Neuronal stem cell (in vitro differentiated cells): ENCODE data around the gene SYNGR4.
A peak's percentile ranks its signal among the peaks of the same experiment; 100 is the strongest.

ENCODE experiments used
- DNase-seq: peaks from one replicate; pipeline ENCODE4 v3.0.0-alpha.2; 2013; ENCODE audit warnings: low spot score
- H2AFZ ChIP-seq: one replicate; pipeline ENCODE4 v1.6.1; 2013; ENCODE audit warnings: mild to moderate bottlenecking, low read length, inconsistent platforms
- H2AK5ac ChIP-seq: 2 replicates; pipeline ENCODE4 v1.6.1; 2013; ENCODE audit warnings: low read depth, mild to moderate bottlenecking, inconsistent platforms, low read length, moderate library complexity, mixed read lengths
- H2BK120ac ChIP-seq: 2 replicates; pipeline ENCODE4 v1.6.1; 2013; ENCODE audit warnings: low read depth, mild to moderate bottlenecking, inconsistent platforms, low read length, moderate library complexity, mixed read lengths
- H2BK12ac ChIP-seq: one replicate; pipeline ENCODE4 v1.6.1; 2013; ENCODE audit warnings: low read length, inconsistent platforms
- H2BK15ac ChIP-seq: 2 replicates; pipeline ENCODE4 v1.6.1; 2013; ENCODE audit warnings: mild to moderate bottlenecking, low read length, inconsistent platforms, mixed read lengths
- H2BK5ac ChIP-seq: one replicate; pipeline ENCODE4 v1.6.1; 2013; ENCODE audit warnings: inconsistent platforms, mild to moderate bottlenecking, low read length, moderate library complexity
- H3K14ac ChIP-seq: one replicate; pipeline ENCODE4 v1.6.1; 2013; ENCODE audit warnings: low read length, inconsistent platforms
- H3K18ac ChIP-seq: 2 replicates; pipeline ENCODE4 v1.6.1; 2013; ENCODE audit warnings: low read length, inconsistent platforms
- H3K23ac ChIP-seq: 2 replicates; pipeline ENCODE4 v1.6.1; 2013; ENCODE audit warnings: low read depth, mild to moderate bottlenecking, mixed read lengths, low read length, inconsistent platforms; ENCODE audit not compliant: poor library complexity
- H3K27ac ChIP-seq: replicated peaks from 3 replicates; pipeline ENCODE4 v1.5.1; 2013; ENCODE audit warnings: low read length, inconsistent platforms
- H3K27me3 ChIP-seq, 3 experiments: 2 replicates each; pipeline ENCODE4 v1.6.1; 2013; ENCODE audit warnings: low read length in 3 of 3, mild to moderate bottlenecking in 2 of 3, inconsistent platforms in 1 of 3, low read depth in 1 of 3, mixed read lengths in 1 of 3, moderate library complexity in 1 of 3; ENCODE audit not compliant: control insufficient read depth in 3 of 3, insufficient read depth in 3 of 3
- H3K36me3 ChIP-seq, 2 donors: replicated peaks in 1 of 2; 2 replicates each; pipeline ENCODE4 v1.6.1; 2013; ENCODE audit warnings: low read length in 2 of 2; ENCODE audit not compliant: control insufficient read depth in 2 of 2, insufficient read depth in 2 of 2
- H3K4ac ChIP-seq: 2 replicates; pipeline ENCODE4 v1.6.1; 2013; ENCODE audit warnings: inconsistent platforms, mild to moderate bottlenecking, low read length, moderate library complexity
- H3K4me1 ChIP-seq, 2 donors: 1 replicate in 1 of 2; 2 replicates in 1 of 2; pipeline ENCODE4 v1.6.1; 2013; ENCODE audit warnings: low read length in 2 of 2, low read depth in 1 of 2; ENCODE audit not compliant: control insufficient read depth in 2 of 2, insufficient read depth in 1 of 2
- H3K4me2 ChIP-seq: one replicate; pipeline ENCODE4 v1.6.1; 2013; ENCODE audit warnings: mild to moderate bottlenecking, low read length, inconsistent platforms; ENCODE audit not compliant: insufficient read depth, poor library complexity, severe bottlenecking
- H3K4me3 ChIP-seq, 2 donors: 2 replicates each; pipeline ENCODE4 v1.5.1; 2013; ENCODE audit warnings: low read length in 2 of 2, mild to moderate bottlenecking in 2 of 2, inconsistent platforms in 1 of 2, moderate library complexity in 1 of 2
- H3K79me1 ChIP-seq: one replicate; pipeline ENCODE4 v1.6.1; 2013; ENCODE audit warnings: low read depth, mild to moderate bottlenecking, inconsistent platforms, low read length, moderate library complexity
- H3K9ac ChIP-seq: one replicate; pipeline ENCODE4 v1.6.1; 2013; ENCODE audit warnings: mild to moderate bottlenecking, low read depth, low read length, inconsistent platforms; ENCODE audit not compliant: poor library complexity
- H3K9me3 ChIP-seq, 2 donors: replicated peaks in 1 of 2; 2 replicates each; pipeline versions ENCODE3 to v1.6.1; 2013; ENCODE audit warnings: low read length in 2 of 2, mild to moderate bottlenecking in 2 of 2, inconsistent platforms in 1 of 2, low read depth in 1 of 2, mixed read lengths in 1 of 2, moderate library complexity in 1 of 2; ENCODE audit not compliant: control insufficient read depth in 2 of 2, insufficient read depth in 1 of 2
- H4K8ac ChIP-seq: one replicate; pipeline ENCODE4 v1.6.1; 2013; ENCODE audit warnings: low read depth, mild to moderate bottlenecking, inconsistent platforms, low read length, moderate library complexity
- H4K91ac ChIP-seq: one replicate; pipeline ENCODE4 v1.6.1; 2013; ENCODE audit warnings: low read length, low read depth, mild to moderate bottlenecking, inconsistent platforms; ENCODE audit not compliant: poor library complexity
- WGBS, 2 donors: extraction: QIAGEN DNeasy Blood & Tissue Kit; methylation state at CpG; one replicate each; pipeline ENCODE4 v1.1.7; 2013; ENCODE audit warnings: missing lambda C conversion rate in 2 of 2, mixed read lengths in 1 of 2; ENCODE audit not compliant: insufficient read length in 2 of 2, insufficient replicate concordance in 1 of 2; ENCODE audit errors: extremely low coverage in 2 of 2; 5-methylcytosine and 5-hydroxymethylcytosine counted together

SYNGR4 gene

DNA sequence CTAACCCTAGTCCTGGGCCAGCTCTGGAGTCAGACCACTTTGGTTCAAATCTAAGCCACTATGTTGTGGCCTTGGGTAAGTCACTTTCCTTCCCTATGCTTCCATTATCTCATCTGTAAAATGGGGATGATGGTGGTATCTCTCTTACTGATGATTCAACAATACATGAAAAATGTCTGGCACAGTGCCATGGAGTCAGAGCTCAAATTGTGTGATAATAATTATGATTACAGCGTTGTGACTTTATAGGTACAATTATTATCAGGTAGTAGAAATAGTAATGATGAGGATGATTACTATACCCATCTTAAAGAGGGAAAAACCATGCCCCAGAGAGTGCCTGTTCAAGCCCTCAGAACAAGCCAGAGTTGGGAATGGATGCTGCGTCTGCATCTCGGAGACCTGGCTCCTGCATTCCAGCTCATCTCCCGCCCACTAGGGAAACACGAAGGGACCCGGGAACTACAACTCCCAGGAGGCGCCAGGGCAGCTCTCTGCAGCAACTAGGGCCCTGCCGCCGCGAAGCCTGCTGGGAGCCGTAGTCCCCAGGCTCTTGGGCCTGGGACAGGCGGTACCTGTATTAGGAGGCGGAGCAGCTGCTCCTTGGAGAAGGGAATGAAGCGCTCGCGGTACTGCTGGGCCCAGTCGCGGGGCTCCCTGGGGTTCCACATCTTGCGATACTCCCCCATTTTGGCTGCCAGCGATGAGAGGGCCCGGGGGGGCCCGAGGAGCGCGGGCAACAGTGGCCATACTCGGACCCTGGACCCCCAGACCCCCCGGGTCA lies 1.3 kb upstream of the SYNGR4 start:
- Histone ChIP-seq H2BK5ac (no peak overlapping the region), H3K79me1 (no peaks in the 10 kb centered on the region), H3K14ac (no peak overlapping the region), H3K36me3 (no peaks in the 10 kb centered on the region), H3K4me2 (peak overlapping the region; percentile 94), H2AFZ (peak overlapping the region; percentile 90), H4K8ac (no peak overlapping the region), H3K27ac (peak overlapping the region; percentile 72), H3K4me3 (peak overlapping the region; percentile 66 to 70), H2AK5ac (peak overlapping the region; percentile 87), H3K4ac (no peak overlapping the region), H3K9me3 (peaks cover 0 to 4% of the 10 kb centered on the region in 2 donors), H3K9ac (peak overlapping the region; percentile 79), H4K91ac (no peak overlapping the region), H2BK15ac (peak overlapping the region; percentile 70), H3K4me1 (peaks cover 3 to 9% of the 10 kb centered on the region in 2 donors), H3K23ac (no peak overlapping the region), H2BK12ac (no peak overlapping the region), H3K27me3 (peaks cover 0 to 12% (median 0%) of the 10 kb centered on the region in 3 experiments), H3K18ac (peak overlapping the region; percentile 94), H2BK120ac (peak overlapping the region; percentile 19)
- DNase-seq, result peak; percentile 90
- no CpG with 5 or more reads among the region's 26 CpGs for WGBS, 2 donors

DNA sequence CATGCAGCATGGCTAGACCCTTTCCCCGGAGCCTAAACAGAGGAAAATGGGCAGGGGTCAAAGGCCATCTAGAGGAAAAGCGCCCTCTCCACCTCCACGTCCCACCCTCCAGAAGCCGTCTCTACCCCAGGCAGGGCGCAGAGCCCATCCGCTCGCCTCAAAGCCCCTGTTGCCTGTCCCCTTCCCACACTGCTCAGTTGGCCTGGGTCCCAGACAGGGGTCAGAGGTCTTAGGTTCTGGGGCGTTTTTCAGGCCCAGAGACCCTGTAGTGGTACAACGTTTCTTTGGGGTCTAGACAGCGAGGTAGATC lies 712 bp upstream of the SYNGR4 start:
- peaks cover 3 to 9% of the 10 kb centered on the region in 2 donors for H3K4me1 ChIP-seq
- no peak overlapping the region for H2BK5ac ChIP-seq
- peak overlapping the region; percentile 72 for H3K27ac ChIP-seq
- H3K4ac ChIP-seq, result no peak overlapping the region
- H3K9ac ChIP-seq, result peak overlapping the region; percentile 79
- H3K4me2 ChIP-seq, result peak overlapping the region; percentile 94
- peak overlapping the region; percentile 90 for H2AFZ ChIP-seq
- H3K23ac ChIP-seq, result no peak overlapping the region
- H3K27me3 ChIP-seq, result peaks cover 0 to 7% (median 0%) of the 10 kb centered on the region in 3 experiments
- H2BK12ac ChIP-seq, result no peak overlapping the region
- H3K36me3 ChIP-seq, result no peaks in the 10 kb centered on the region
- peak overlapping the region; percentile 70 for H2BK15ac ChIP-seq
- peaks cover 0 to 4% of the 10 kb centered on the region in 2 donors for H3K9me3 ChIP-seq
- H2BK120ac ChIP-seq, result peak overlapping the region; percentile 19
- H3K18ac ChIP-seq, result peak overlapping the region; percentile 94
- DNase-seq, result no peak
- H3K14ac ChIP-seq, result peak overlapping the region; percentile 49
- H4K91ac ChIP-seq, result no peak overlapping the region
- peak overlapping the region; percentile 87 for H2AK5ac ChIP-seq
- H4K8ac ChIP-seq, result no peak overlapping the region
- H3K79me1 ChIP-seq, result no peaks in the 10 kb centered on the region
- peak overlapping the region; percentile 66 to 70 for H3K4me3 ChIP-seq
- WGBS, 2 donors, result no CpG with 5 or more reads among the region's 10 CpGs

DNA sequence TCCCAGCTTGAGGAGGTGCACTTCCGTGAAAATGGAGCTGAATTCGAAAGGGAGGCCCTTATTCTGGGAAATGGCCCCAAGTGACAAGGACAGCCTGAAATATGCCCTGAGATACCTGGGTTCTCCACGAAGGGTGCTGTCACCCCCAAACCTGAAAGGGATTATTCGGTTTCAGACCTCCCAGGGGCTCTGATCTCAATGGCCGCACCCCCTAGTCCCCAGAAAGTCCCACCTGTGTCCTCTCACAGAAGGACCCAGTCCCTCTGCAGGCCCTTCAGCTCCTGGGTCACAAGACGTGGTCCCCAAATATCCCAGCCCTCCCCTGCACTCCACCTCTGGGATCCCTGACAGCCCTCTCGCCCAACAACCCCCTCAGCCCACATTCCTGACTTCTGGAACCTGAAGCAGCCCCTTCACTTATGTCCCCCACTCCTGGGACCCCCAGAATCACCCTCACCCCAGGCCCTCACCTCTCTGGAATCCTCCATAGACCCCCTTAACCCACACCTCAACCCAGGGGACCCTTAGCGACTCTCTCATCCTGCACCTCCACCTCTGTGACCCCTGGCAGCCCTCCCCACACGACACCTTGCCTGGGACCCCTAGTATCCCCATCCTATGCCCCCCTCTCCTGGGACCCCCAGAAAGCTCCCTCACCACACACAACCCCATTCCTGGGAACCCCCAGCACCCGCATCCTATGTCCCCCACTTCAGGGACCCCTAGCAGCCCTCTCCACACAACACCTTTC lies 606 bp downstream of the SYNGR4 start:
- peaks cover 3 to 10% of the 10 kb centered on the region in 2 donors for H3K4me1 ChIP-seq
- peak overlapping the region; percentile 90 for H2AFZ ChIP-seq
- H3K27me3 ChIP-seq, result peaks cover 0 to 12% (median 0%) of the 10 kb centered on the region in 3 experiments
- peaks cover 0 to 2% of the 10 kb centered on the region in 2 donors for H3K36me3 ChIP-seq
- peak overlapping the region; percentile 68 for H3K4ac ChIP-seq
- H4K8ac ChIP-seq, result peak overlapping the region; percentile 26
- WGBS, 2 donors, result no CpG with 5 or more reads among the region's 10 CpGs
- no peak overlapping the region for H3K23ac ChIP-seq
- no peak overlapping the region for H2BK12ac ChIP-seq
- no peaks in the 10 kb centered on the region for H3K79me1 ChIP-seq
- peak overlapping the region; percentile 29 for H3K4me2 ChIP-seq
- peak overlapping the region; percentile 54 for H2BK15ac ChIP-seq
- no peak for DNase-seq
- no peak overlapping the region for H2BK5ac ChIP-seq
- H3K9me3 ChIP-seq, result peaks cover 0 to 4% of the 10 kb centered on the region in 2 donors
- no peak overlapping the region for H3K27ac ChIP-seq
- no peak overlapping the region for H3K14ac ChIP-seq
- peak overlapping the region in 1 of 2 donors; percentile 20 for H3K4me3 ChIP-seq
- peak overlapping the region; percentile 93 for H2AK5ac ChIP-seq
- no peak overlapping the region for H2BK120ac ChIP-seq
- H3K18ac ChIP-seq, result peak overlapping the region; percentile 87
- H3K9ac ChIP-seq, result no peak overlapping the region
- H4K91ac ChIP-seq, result no peak overlapping the region

DNA sequence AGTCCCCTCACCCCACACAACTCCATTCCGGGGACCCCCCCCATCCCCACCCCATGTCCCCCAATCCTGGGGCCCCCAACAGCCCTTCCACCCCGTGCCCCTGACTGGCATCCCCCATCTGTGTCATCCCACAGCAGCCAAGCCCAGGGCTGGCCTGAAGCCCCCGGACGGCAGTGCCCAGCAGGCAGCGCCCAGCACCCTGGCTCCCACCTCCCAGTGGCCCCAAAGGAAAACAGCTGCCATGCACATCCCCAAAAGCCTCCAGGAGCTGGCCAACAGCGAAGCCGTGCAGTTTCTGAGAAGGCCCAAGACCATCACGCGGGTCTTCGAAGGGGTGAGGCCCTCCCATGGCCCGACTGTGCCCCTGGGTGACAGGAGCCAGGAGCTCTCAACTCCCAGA lies 1.4 kb downstream of the SYNGR4 start:
- peak overlapping the region; percentile 86 for H4K91ac ChIP-seq
- H3K27ac ChIP-seq, result no peak overlapping the region
- H2AK5ac ChIP-seq, result peak overlapping the region; percentile 93
- no peak overlapping the region for H3K4ac ChIP-seq
- peaks cover 0 to 15% (median 0%) of the 10 kb centered on the region in 3 experiments for H3K27me3 ChIP-seq
- peak overlapping the region; percentile 54 for H2BK15ac ChIP-seq
- no peak overlapping the region for H2AFZ ChIP-seq
- no peak overlapping the region for H3K9ac ChIP-seq
- H2BK12ac ChIP-seq, result peak overlapping the region; percentile 98
- peaks cover 0 to 4% of the 10 kb centered on the region in 2 donors for H3K9me3 ChIP-seq
- no peaks in the 10 kb centered on the region for H3K79me1 ChIP-seq
- H3K18ac ChIP-seq, result peak overlapping the region; percentile 78
- peak overlapping the region; percentile 60 for H2BK5ac ChIP-seq
- no peak for DNase-seq
- no peak overlapping the region for H3K23ac ChIP-seq
- H3K4me2 ChIP-seq, result no peak overlapping the region
- H2BK120ac ChIP-seq, result peak overlapping the region; percentile 28
- H3K4me3 ChIP-seq, result no peak overlapping the region
- no peak overlapping the region for H4K8ac ChIP-seq
- peaks cover 3 to 11% of the 10 kb centered on the region in 2 donors for H3K4me1 ChIP-seq
- no CpG with 5 or more reads among the region's 11 CpGs for WGBS, 2 donors
- no peak overlapping the region for H3K14ac ChIP-seq
- H3K36me3 ChIP-seq, result peaks cover 0 to 2% of the 10 kb centered on the region in 2 donors
